Measurements from ENCODE around the gene ZNF112.

The ZNF112 gene

GRCh38 chr19:44280916-44281315 lies 75.6 kb downstream of the ZNF112 start:
- no peak overlapping the region for H3K27ac ChIP-seq
- TF ChIP-seq CTCF (conservative IDR thresholded peaks at IDR 0.05) (no peak), ZFX (IDR thresholded peaks at IDR 0.05) (no peak)

- no peak overlapping the region for H3K27ac ChIP-seq
- TF ChIP-seq ZFX (IDR thresholded peaks at IDR 0.05) (no peak), CTCF (conservative IDR thresholded peaks at IDR 0.05) (no peak)
Observed at GRCh38 chr19:44278181-44278690, 78.2 kb downstream of the ZNF112 start.

GRCh38 chr19:44277331-44277730 lies 79.1 kb downstream of the ZNF112 start:
- TF ChIP-seq ZFX (IDR thresholded peaks at IDR 0.05): no peak
- no peak overlapping the region for H3K27ac ChIP-seq

All from C4-2B (cell line).